Measurements from ENCODE around the gene CPED1.
"Not testable (repeated sequence)": the region's sequence is repeated elsewhere in the genome, so short reads cannot be mapped to it uniquely, and the experiment has no call there.

The CPED1 gene

DNA sequence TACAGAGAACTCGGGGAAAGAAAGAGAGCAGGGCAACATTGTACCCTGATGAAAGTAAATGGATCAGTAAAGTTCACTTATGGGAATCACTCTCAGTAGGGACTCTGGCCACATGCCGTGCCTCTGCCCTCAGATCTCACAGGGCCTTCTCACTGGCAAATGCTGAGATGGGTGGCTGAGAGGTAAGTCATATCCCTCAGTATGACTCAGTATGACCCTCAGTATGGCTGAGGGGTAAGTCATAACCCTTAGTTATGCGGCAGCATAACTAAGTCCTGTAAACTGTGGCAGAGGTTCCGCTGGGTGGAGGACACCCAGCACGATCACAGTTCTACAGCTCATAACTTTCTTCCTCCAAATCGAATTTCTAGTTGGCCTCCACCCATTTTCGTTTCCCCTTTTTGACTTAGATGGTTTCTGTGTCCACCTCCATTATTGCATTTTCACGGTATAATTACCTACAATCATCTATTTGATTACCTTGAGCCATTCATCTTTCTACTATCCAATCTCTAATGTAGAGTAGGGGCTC is 313.8 kb downstream of the CPED1 start:
- no peaks in the 10 kb centered on the region for H3K4me1 ChIP-seq (ENCODE audit: control insufficient read depth, insufficient read depth, low read length)
- no peak overlapping the region for H3K27ac ChIP-seq (ENCODE audit: low read length)
- no peaks in the 10 kb centered on the region for H3K9me3 ChIP-seq (ENCODE audit: control insufficient read depth in 2 of 2, low read length in 2 of 2)
- H3K4me3 ChIP-seq (ENCODE audit: low read length in 2 of 2): no peak overlapping the region
- H3K36me3 ChIP-seq (ENCODE audit: control insufficient read depth in 2 of 2, insufficient read depth in 2 of 2, low read length in 2 of 2): no peaks in the 10 kb centered on the region
- H3K27me3 ChIP-seq (ENCODE audit: control insufficient read depth in 1 of 2, insufficient read depth in 2 of 2, low read length in 2 of 2): no peaks in the 10 kb centered on the region
- H3K9ac ChIP-seq (ENCODE audit: low read length in 2 of 2): no peak overlapping the region

- Histone ChIP-seq H3K9me3 (ENCODE audit: control insufficient read depth in 2 of 2, low read length in 2 of 2) (no peaks in the 10 kb centered on the region), H3K9ac (ENCODE audit: low read length in 2 of 2) (no peak overlapping the region), H3K27ac (ENCODE audit: low read length) (no peak overlapping the region), H3K4me3 (ENCODE audit: low read length in 2 of 2) (no peak overlapping the region), H3K27me3 (ENCODE audit: control insufficient read depth in 1 of 2, insufficient read depth in 2 of 2, low read length in 2 of 2) (no peaks in the 10 kb centered on the region), H3K36me3 (ENCODE audit: control insufficient read depth in 2 of 2, insufficient read depth in 2 of 2, low read length in 2 of 2) (no peaks in the 10 kb centered on the region), H3K4me1 (ENCODE audit: control insufficient read depth, insufficient read depth, low read length) (no peaks in the 10 kb centered on the region)
Measured at GRCh38 chr7:121303422-121304101, 315.1 kb downstream of the CPED1 start.

DNA sequence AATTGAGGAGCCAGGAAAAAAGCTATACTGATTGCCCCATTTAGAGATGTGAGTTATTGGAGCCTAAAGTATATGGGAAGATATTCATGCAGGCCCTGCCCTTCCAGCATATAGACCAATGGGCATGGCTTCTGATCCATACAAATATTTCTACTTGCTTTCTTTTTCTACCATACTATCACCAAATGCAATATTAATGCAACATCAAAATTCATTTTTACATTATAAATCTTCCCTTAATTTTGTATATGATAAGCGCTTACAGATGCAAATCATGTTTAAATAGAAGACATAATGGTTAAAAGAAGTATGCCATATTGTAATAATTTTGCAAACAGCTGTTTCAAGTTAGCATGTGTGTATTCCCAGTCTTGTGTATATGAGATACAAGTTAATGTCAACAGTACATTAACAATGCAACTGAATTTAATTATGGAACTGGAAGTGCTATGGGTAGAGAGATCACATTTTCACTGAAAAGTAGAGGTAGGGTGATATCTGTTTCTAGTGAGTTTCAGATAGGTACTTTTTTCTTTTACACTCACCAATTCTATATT is 315.7 kb downstream of the CPED1 start:
- H3K27ac ChIP-seq (ENCODE audit: low read length): no peak overlapping the region
- no peak overlapping the region for H3K9ac ChIP-seq (ENCODE audit: low read length in 2 of 2)
- no peak overlapping the region for H3K4me3 ChIP-seq (ENCODE audit: low read length in 2 of 2)
- no peaks in the 10 kb centered on the region for H3K36me3 ChIP-seq (ENCODE audit: control insufficient read depth in 2 of 2, insufficient read depth in 2 of 2, low read length in 2 of 2)
- H3K9me3 ChIP-seq (ENCODE audit: control insufficient read depth in 2 of 2, low read length in 2 of 2): peaks cover 0 to 2% of the 10 kb centered on the region in 2 donors
- no peaks in the 10 kb centered on the region for H3K27me3 ChIP-seq (ENCODE audit: control insufficient read depth in 1 of 2, insufficient read depth in 2 of 2, low read length in 2 of 2)
- no peaks in the 10 kb centered on the region for H3K4me1 ChIP-seq (ENCODE audit: control insufficient read depth, insufficient read depth, low read length)

- no peak overlapping the region for H3K4me3 ChIP-seq (ENCODE audit: low read length in 2 of 2)
- H3K27ac ChIP-seq (ENCODE audit: low read length): no peak overlapping the region
- H3K9ac ChIP-seq (ENCODE audit: low read length in 2 of 2): no peak overlapping the region
- H3K9me3 ChIP-seq (ENCODE audit: control insufficient read depth in 2 of 2, low read length in 2 of 2): peaks cover 2 to 3% of the 10 kb centered on the region in 2 donors
- no peaks in the 10 kb centered on the region for H3K4me1 ChIP-seq (ENCODE audit: control insufficient read depth, insufficient read depth, low read length)
- no peaks in the 10 kb centered on the region for H3K36me3 ChIP-seq (ENCODE audit: control insufficient read depth in 2 of 2, insufficient read depth in 2 of 2, low read length in 2 of 2)
- H3K27me3 ChIP-seq (ENCODE audit: control insufficient read depth in 1 of 2, insufficient read depth in 2 of 2, low read length in 2 of 2): no peaks in the 10 kb centered on the region
Measured at GRCh38 chr7:121305109-121305508, 316.6 kb downstream of the CPED1 start.

GRCh38 chr7:121306565-121306964 is 318.1 kb downstream of the CPED1 start:
- H3K27me3 ChIP-seq (ENCODE audit: control insufficient read depth in 1 of 2, insufficient read depth in 2 of 2, low read length in 2 of 2): no peaks in the 10 kb centered on the region
- no peak overlapping the region for H3K4me3 ChIP-seq (ENCODE audit: low read length in 2 of 2)
- H3K9ac ChIP-seq (ENCODE audit: low read length in 2 of 2): no peak overlapping the region
- H3K36me3 ChIP-seq (ENCODE audit: control insufficient read depth in 2 of 2, insufficient read depth in 2 of 2, low read length in 2 of 2): no peaks in the 10 kb centered on the region
- no peak overlapping the region for H3K27ac ChIP-seq (ENCODE audit: low read length)
- H3K9me3 ChIP-seq (ENCODE audit: control insufficient read depth in 2 of 2, low read length in 2 of 2): peaks cover 2 to 3% of the 10 kb centered on the region in 2 donors
- H3K4me1 ChIP-seq (ENCODE audit: control insufficient read depth, insufficient read depth, low read length): no peaks in the 10 kb centered on the region

DNA sequence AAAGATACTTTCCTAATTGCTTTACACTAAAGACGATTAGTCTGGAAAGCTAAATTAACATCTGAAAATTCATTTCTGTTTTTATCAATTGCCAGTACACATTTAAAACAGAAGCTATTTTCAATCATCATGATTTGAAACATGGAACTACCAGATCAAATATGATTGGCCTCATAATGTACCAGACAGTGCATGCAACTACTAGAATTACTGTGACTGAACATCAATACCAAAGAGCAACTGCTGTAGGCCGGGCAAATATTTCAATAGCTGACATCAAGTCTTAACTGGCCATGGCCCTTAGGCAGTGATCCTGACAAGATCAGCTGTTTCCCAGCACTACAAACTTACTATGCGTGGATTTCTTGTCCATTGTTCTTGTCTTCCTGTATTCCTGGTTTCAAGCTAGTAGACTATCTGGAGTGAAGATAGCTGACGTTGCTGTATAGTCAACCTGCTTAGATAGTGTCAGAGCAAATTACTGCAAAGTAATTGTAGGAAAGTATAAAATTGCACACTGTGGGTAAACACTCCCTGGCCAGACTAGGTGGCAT is 318.6 kb downstream of the CPED1 start:
- no peak overlapping the region for H3K27ac ChIP-seq (ENCODE audit: low read length)
- H3K4me3 ChIP-seq (ENCODE audit: low read length in 2 of 2): no peak overlapping the region
- no peaks in the 10 kb centered on the region for H3K27me3 ChIP-seq (ENCODE audit: control insufficient read depth in 1 of 2, insufficient read depth in 2 of 2, low read length in 2 of 2)
- H3K9me3 ChIP-seq (ENCODE audit: control insufficient read depth in 2 of 2, low read length in 2 of 2): peaks cover 2 to 3% of the 10 kb centered on the region in 2 donors
- no peaks in the 10 kb centered on the region for H3K4me1 ChIP-seq (ENCODE audit: control insufficient read depth, insufficient read depth, low read length)
- no peaks in the 10 kb centered on the region for H3K36me3 ChIP-seq (ENCODE audit: control insufficient read depth in 2 of 2, insufficient read depth in 2 of 2, low read length in 2 of 2)
- no peak overlapping the region for H3K9ac ChIP-seq (ENCODE audit: low read length in 2 of 2)

DNA sequence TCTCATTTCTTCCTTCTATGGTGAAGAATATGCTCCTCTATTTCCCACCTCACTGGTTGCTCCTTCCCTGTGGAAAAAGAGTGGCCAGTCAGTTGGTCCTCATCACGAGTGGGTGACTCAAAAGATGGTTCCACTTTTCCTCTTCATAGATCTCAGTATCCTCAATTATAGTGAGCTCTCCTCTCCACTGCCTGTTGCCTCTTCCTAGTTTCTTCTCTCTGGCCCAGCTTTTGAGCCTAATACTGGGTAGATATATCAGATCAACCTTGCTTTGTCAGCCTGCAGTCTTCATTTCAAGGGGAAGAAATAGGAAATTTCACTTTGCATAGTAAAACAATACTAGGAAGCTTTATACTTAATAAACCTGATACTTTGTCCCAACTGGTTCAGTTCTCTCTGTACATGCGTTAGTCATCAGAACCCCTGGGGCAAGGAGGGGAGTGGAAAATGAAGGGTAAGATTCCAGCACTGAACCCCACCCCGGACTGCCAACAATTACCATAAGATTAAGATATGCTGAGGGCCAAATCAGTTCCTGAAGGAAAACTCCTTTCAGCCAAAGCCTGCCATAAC is 324.8 kb downstream of the CPED1 start:
- no peak overlapping the region for H3K9ac ChIP-seq (ENCODE audit: low read length in 2 of 2)
- no peak overlapping the region for H3K27ac ChIP-seq (ENCODE audit: low read length)
- H3K4me1 ChIP-seq (ENCODE audit: control insufficient read depth, insufficient read depth, low read length): no peaks in the 10 kb centered on the region
- no peaks in the 10 kb centered on the region for H3K36me3 ChIP-seq (ENCODE audit: control insufficient read depth in 2 of 2, insufficient read depth in 2 of 2, low read length in 2 of 2)
- no peak overlapping the region for H3K4me3 ChIP-seq (ENCODE audit: low read length in 2 of 2)
- no peaks in the 10 kb centered on the region for H3K27me3 ChIP-seq (ENCODE audit: control insufficient read depth in 1 of 2, insufficient read depth in 2 of 2, low read length in 2 of 2)
- H3K9me3 ChIP-seq (ENCODE audit: control insufficient read depth in 2 of 2, low read length in 2 of 2): peaks cover 2 to 3% of the 10 kb centered on the region in 2 donors

DNA sequence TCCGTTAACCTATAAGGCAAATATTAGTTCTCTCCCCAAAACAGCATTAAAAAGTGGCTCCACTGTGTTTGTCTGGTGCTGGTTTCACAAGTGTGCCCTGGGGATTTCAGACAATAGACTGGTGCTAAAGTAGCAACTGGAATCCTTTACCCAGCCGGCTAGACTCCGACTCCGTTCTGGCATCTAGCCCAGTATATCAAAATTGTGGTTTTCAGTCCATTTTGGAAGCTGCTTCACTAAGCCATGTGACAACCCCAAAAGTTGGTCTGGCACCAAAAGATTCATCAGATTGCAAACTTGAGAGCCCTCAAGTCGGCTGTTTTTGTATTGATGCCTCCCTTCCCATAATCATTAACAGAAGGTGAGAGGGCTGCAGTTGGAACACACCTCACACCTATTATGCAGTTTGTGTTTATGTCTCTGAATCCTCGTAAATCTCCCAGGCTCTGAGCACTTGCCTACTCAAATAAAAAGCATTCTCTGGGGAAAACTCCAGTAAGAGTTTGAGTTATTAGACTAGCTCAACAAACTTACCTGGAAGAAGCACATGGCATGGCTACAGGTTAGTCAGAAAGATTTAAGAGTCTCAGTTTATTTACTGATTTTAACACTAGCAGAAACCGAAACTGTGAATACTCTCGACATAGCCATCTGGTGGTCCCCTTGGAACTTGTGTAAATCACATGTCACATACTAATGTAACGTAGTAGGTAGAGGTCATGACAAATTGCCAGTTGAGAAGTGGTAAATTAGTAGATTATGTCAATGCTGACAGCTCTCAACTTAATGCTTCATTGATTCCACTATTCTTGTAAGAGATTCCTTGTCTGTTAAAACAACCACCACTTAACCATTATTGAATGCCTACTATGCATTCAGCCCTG is 325.5 kb downstream of the CPED1 start:
- H3K27ac ChIP-seq (ENCODE audit: low read length): no peak overlapping the region
- H3K4me1 ChIP-seq (ENCODE audit: control insufficient read depth, insufficient read depth, low read length): no peaks in the 10 kb centered on the region
- H3K27me3 ChIP-seq (ENCODE audit: control insufficient read depth in 1 of 2, insufficient read depth in 2 of 2, low read length in 2 of 2): no peaks in the 10 kb centered on the region
- no peak overlapping the region for H3K4me3 ChIP-seq (ENCODE audit: low read length in 2 of 2)
- H3K9me3 ChIP-seq (ENCODE audit: control insufficient read depth in 2 of 2, low read length in 2 of 2): peaks cover 2 to 3% of the 10 kb centered on the region in 2 donors
- no peak overlapping the region for H3K9ac ChIP-seq (ENCODE audit: low read length in 2 of 2)
- no peaks in the 10 kb centered on the region for H3K36me3 ChIP-seq (ENCODE audit: control insufficient read depth in 2 of 2, insufficient read depth in 2 of 2, low read length in 2 of 2)

GRCh38 chr7:121315170-121315569 is 326.7 kb downstream of the CPED1 start:
- H3K4me3 ChIP-seq (ENCODE audit: low read length in 2 of 2); H3K9ac ChIP-seq (ENCODE audit: low read length in 2 of 2); H3K9me3 ChIP-seq (ENCODE audit: control insufficient read depth in 2 of 2, low read length in 2 of 2): not testable (repeated sequence)

GRCh38 chr7:121322460-121322859 is 333.9 kb downstream of the CPED1 start:
- H3K9me3 ChIP-seq (ENCODE audit: control insufficient read depth in 2 of 2, low read length in 2 of 2): no peaks in the 10 kb centered on the region
- no peak overlapping the region for H3K9ac ChIP-seq (ENCODE audit: low read length in 2 of 2)
- H3K4me3 ChIP-seq (ENCODE audit: low read length in 2 of 2): no peak overlapping the region
- no peaks in the 10 kb centered on the region for H3K36me3 ChIP-seq (ENCODE audit: control insufficient read depth in 2 of 2, insufficient read depth in 2 of 2, low read length in 2 of 2)
- no peaks in the 10 kb centered on the region for H3K4me1 ChIP-seq (ENCODE audit: control insufficient read depth, insufficient read depth, low read length)
- no peak overlapping the region for H3K27ac ChIP-seq (ENCODE audit: low read length)
- H3K27me3 ChIP-seq (ENCODE audit: control insufficient read depth in 1 of 2, insufficient read depth in 2 of 2, low read length in 2 of 2): peaks cover 0 to 2% of the 10 kb centered on the region in 2 donors

More at GRCh38 chr7:121315170-121315569, 326.7 kb downstream of the CPED1 start:
- H3K36me3 ChIP-seq (ENCODE audit: control insufficient read depth in 2 of 2, insufficient read depth in 2 of 2, low read length in 2 of 2); H3K27me3 ChIP-seq (ENCODE audit: control insufficient read depth in 1 of 2, insufficient read depth in 2 of 2, low read length in 2 of 2); H3K4me1 ChIP-seq (ENCODE audit: control insufficient read depth, insufficient read depth, low read length); H3K27ac ChIP-seq (ENCODE audit: low read length): not testable (repeated sequence)
